ENCODE results near the gene LIPI.

DNA sequence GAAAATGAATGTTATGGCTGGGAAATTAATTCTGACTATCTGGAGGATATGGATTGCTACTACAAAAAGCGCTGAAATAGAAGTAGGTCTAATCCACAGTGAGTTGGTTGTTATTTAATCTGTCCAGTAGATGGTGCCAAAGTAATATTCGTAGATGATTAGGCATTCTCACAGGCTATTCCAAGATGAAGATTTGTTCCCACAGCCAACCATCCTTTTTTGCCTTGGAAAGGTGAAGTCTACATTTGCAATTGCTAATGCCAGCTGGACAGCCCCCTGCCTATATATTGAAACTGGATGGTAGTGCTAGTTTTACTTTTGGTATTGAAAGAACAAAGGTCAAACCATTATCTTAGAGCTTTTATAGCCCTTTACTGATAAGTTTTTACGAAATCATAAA, 49.0 kb upstream of the LIPI start:
- TF ChIP-seq, protein P1, sequence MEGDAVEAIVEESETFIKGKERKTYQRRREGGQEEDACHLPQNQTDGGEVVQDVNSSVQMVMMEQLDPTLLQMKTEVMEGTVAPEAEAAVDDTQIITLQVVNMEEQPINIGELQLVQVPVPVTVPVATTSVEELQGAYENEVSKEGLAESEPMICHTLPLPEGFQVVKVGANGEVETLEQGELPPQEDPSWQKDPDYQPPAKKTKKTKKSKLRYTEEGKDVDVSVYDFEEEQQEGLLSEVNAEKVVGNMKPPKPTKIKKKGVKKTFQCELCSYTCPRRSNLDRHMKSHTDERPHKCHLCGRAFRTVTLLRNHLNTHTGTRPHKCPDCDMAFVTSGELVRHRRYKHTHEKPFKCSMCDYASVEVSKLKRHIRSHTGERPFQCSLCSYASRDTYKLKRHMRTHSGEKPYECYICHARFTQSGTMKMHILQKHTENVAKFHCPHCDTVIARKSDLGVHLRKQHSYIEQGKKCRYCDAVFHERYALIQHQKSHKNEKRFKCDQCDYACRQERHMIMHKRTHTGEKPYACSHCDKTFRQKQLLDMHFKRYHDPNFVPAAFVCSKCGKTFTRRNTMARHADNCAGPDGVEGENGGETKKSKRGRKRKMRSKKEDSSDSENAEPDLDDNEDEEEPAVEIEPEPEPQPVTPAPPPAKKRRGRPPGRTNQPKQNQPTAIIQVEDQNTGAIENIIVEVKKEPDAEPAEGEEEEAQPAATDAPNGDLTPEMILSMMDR (IDR thresholded peaks at IDR 0.05), result peak; percentile 81
- no peak for TF ChIP-seq ZFX (IDR thresholded peaks at IDR 0.05; ENCODE audit: borderline replicate concordance)
